K562 (cell line): Measurements from ENCODE around the gene FOLR2. TPM values are rescaled to one million over a fixed set of nuclear protein-coding genes. Genes with fewer than 3 reads are reported as not detected.
A peak's percentile ranks its signal among the peaks of the same experiment; 100 is the strongest.

ENCODE experiments used
- ATAC-seq: fragments of 200-7000 bp; cut with Tn5 transposase; 3 replicates; pipeline ENCODE4 v1.9.1; 2020; ENCODE audit warnings: moderate library complexity
- BruUV-seq: library from RNA; stranded (reverse); fragments of 400-500 nt; replicated peaks from 2 replicates; lab custom pipeline; 2021; lab: Mats Ljungman, UMichigan
- CTCF ChIA-PET: fragments of 300-600 bp; formaldehyde crosslinking; extraction: SDS; loops from one replicate; lab custom pipeline; 2021; ENCODE audit warnings: low intra/inter-chr PET ratio; lab: Yijun Ruan, JAX
- POLR2A ChIA-PET: fragments of 300-600, 350-650 bp; sonication (Branson Sonifier 250); formaldehyde crosslinking; extraction: SDS; loops from one replicate; lab custom pipeline; 2021; ENCODE audit warnings: antibody characterized with exemption, inconsistent platforms; lab: Yijun Ruan, JAX
- DNase-seq, 4 experiments: peaks; one replicate each; pipeline versions ENCODE4 v3.0.0 to v3.0.0-alpha.2; 2011 to 2018; ENCODE audit warnings: low spot score in 3 of 4, mixed read lengths in 3 of 4; ENCODE audit errors: extremely low read depth in 1 of 4
- FAIRE-seq: peaks from 2 replicates; lab custom pipeline; 2011; peaks lifted over from hg19 to GRCh38; lab: Jason Lieb, UNC
- H2AFZ ChIP-seq: 2 replicates; pipeline ENCODE4 v1.6.0; 2011; ENCODE audit warnings: low read depth, low read length, control low read depth, inconsistent platforms
- H3K27ac ChIP-seq: fragments of 200-600 bp; 3 replicates; pipeline ENCODE4 v1.8.0; 2011; ENCODE audit warnings: low read depth, mild to moderate bottlenecking, control low read depth, inconsistent platforms, low read length, moderate library complexity, mixed read lengths; ENCODE audit errors: extremely low read depth
- H3K27me3 ChIP-seq, 2 experiments: fragments of 300-600 bp in 1 of 2; 2 replicates in 1 of 2; 3 replicates in 1 of 2; pipeline versions ENCODE4 v1.6.0 to v1.8.0; 2011; ENCODE audit warnings: inconsistent platforms in 2 of 2, low read length in 2 of 2, mild to moderate bottlenecking in 1 of 2, mixed read lengths in 1 of 2, moderate library complexity in 1 of 2; ENCODE audit not compliant: control insufficient read depth in 2 of 2, insufficient read depth in 2 of 2
- H3K36me3 ChIP-seq: fragments of 300-600 bp; 3 replicates; pipeline ENCODE4 v1.8.0; 2011; ENCODE audit warnings: mild to moderate bottlenecking, low read length, inconsistent platforms; ENCODE audit not compliant: control insufficient read depth, insufficient read depth
- H3K4me1 ChIP-seq, 2 experiments: fragments of 200-600 bp in 1 of 2; replicated peaks in 1 of 2; 2 replicates in 1 of 2; 3 replicates in 1 of 2; pipeline versions ENCODE4 v1.5.1 to v1.8.0; 2011; ENCODE audit warnings: inconsistent platforms in 2 of 2, low read length in 2 of 2, mild to moderate bottlenecking in 1 of 2, mixed read lengths in 1 of 2, moderate library complexity in 1 of 2; ENCODE audit not compliant: control insufficient read depth in 2 of 2, insufficient read depth in 2 of 2
- H3K4me2 ChIP-seq: 2 replicates; pipeline ENCODE4 v1.6.1; 2011; ENCODE audit warnings: low read length, control low read depth, inconsistent platforms, mixed read lengths; ENCODE audit not compliant: insufficient read depth
- H3K4me3 ChIP-seq: fragments of 200-600 bp; sonication (generic), shearing (Covaris generic); 2 replicates; pipeline ENCODE4 v1.5.1; 2016; ENCODE audit warnings: control low read depth, inconsistent platforms
- H3K79me2 ChIP-seq: fragments of 200-600 bp; 3 replicates; pipeline ENCODE4 v1.8.0; 2011; ENCODE audit warnings: low read length, inconsistent platforms; ENCODE audit not compliant: control insufficient read depth, insufficient read depth
- H3K9ac ChIP-seq, 2 experiments: 2 replicates each; pipeline versions ENCODE4 v1.6.0 to v1.6.1; 2011; ENCODE audit warnings: low read depth in 2 of 2, low read length in 2 of 2, control low read depth in 1 of 2, inconsistent platforms in 1 of 2, mild to moderate bottlenecking in 1 of 2, mixed read lengths in 1 of 2; ENCODE audit not compliant: insufficient read depth in 1 of 2
- H3K9me1 ChIP-seq: one replicate; pipeline ENCODE4 v1.6.0; 2011; ENCODE audit warnings: inconsistent platforms, mild to moderate bottlenecking, low read length, moderate library complexity; ENCODE audit not compliant: control insufficient read depth, insufficient read depth
- H3K9me3 ChIP-seq: replicated peaks from 2 replicates; pipeline ENCODE4 v1.5.1; 2011; ENCODE audit warnings: low read depth, low read length, inconsistent platforms; ENCODE audit not compliant: control insufficient read depth, insufficient read depth
- H4K20me1 ChIP-seq: replicated peaks from 2 replicates; pipeline ENCODE4 v1.6.1; 2011; ENCODE audit warnings: low read length, inconsistent platforms, mixed read lengths; ENCODE audit not compliant: control insufficient read depth, insufficient read depth
- ELF1 ChIP-seq: fragments of 200-800 bp; sonication (Bioruptor generic); IDR thresholded peaks from 2 replicates; pipeline ENCODE4 v1.6.1; 2016; ENCODE audit warnings: missing genetic modification characterization, missing compliant biosample characterization
- ESRRB ChIP-seq: fragments of 250-450 bp; sonication (Bioruptor Pico); IDR thresholded peaks from 2 replicates; pipeline ENCODE4 v1.5.0; 2020; ENCODE audit warnings: mild to moderate bottlenecking, moderate library complexity, borderline replicate concordance
- GATA2 ChIP-seq: sonication (generic); formaldehyde crosslinking; IDR thresholded peaks from 2 replicates; pipeline ENCODE4 v1.4.0; 2020; ENCODE audit warnings: mild to moderate bottlenecking, missing genetic modification reagents
- GTF2B ChIP-seq: IDR thresholded peaks from 2 replicates; pipeline ENCODE4 v1.6.1; 2011; ENCODE audit not compliant: insufficient read length; ENCODE audit errors: extremely low read depth
- MAFK ChIP-seq: IDR thresholded peaks from 2 replicates; pipeline ENCODE4 v1.6.1; 2011; ENCODE audit warnings: low read length, improper control_type of control experiment
- NFE2L1 ChIP-seq: fragments of 450-650 bp; IDR thresholded peaks from 2 replicates; pipeline ENCODE4 v1.6.1; 2016; ENCODE audit warnings: missing genetic modification characterization, low read depth, mild to moderate bottlenecking, missing compliant biosample characterization, moderate library complexity, borderline replicate concordance
- POLR2AphosphoS2 ChIP-seq: IDR thresholded peaks from 2 replicates; pipeline ENCODE4 v1.6.1; 2012; ENCODE audit warnings: low read length, improper control_type of control experiment
- ZC3H11A ChIP-seq: IDR thresholded peaks from 2 replicates; pipeline ENCODE4 v1.6.1; 2012; ENCODE audit warnings: low read depth, low read length, improper control_type of control experiment
- ZKSCAN1 ChIP-seq: fragments of 150-350 bp; IDR thresholded peaks from 2 replicates; pipeline ENCODE4 v1.6.1; 2016; ENCODE audit warnings: low read depth, low read length
- WGBS: fragments of 100-300 bp; shearing (Covaris generic); methylation state at CpG from one replicate; pipeline ENCODE4 v1.1.6; 2016; ENCODE audit warnings: low coverage, mixed read lengths; ENCODE audit not compliant: insufficient coverage; ENCODE audit errors: missing lambda C conversion rate; 5-methylcytosine and 5-hydroxymethylcytosine counted together
- in situ Hi-C: fragments of 300-500 bp; cut with MboI; formaldehyde crosslinking; loops from 4 replicates; pipeline ENCODE4 v1.15.0; 2018; ENCODE audit warnings: inconsistent platforms, mixed read lengths
- intact Hi-C: fragments of 100-400 bp; cut with micrococcal nuclease; formaldehyde crosslinking; loops from 2 replicates; pipeline ENCODE4 v1.14.2; 2022
- polyA plus RNA-seq, 8 experiments: library from polyadenylated mRNA; depleted of rRNA in 4 of 8; stranded (reverse) in 5 of 8; unstranded in 3 of 8; fragments of >200 nt; fragmentation: Nextera tagmentation in 2 of 8; fragmentation: Illumina TruSeq in 1 of 8; extraction: Ambion mirVana in 2 of 8; extraction: Trizol in 1 of 8; gene quantifications; 2 replicates each; pipeline versions ENCODE4 v1.2.1 to v1.2.3, GENCODE V29; 2011 to 2014; ENCODE audit warnings: inconsistent platforms in 1 of 8, missing spikeins in 1 of 8
- total RNA-seq, 7 experiments: library from RNA; depleted of rRNA in 6 of 7; stranded (reverse); fragments of >200 nt in 6 of 7; fragmentation: Illumina TruSeq in 2 of 7; extraction: Trizol in 2 of 7; gene quantifications; 2 replicates each; pipeline versions ENCODE4 v1.2.1 to v1.2.3, GENCODE V29; 2011 to 2021; ENCODE audit warnings: low replicate concordance in 1 of 7
- TF ChIP-seq, protein P1 (sequence below): fragments of 200-400 bp; formaldehyde crosslinking; IDR thresholded peaks from 2 replicates; pipeline ENCODE4 v1.6.1; 2017; ENCODE audit warnings: mild to moderate bottlenecking, low read depth, low read length, moderate library complexity

Gene FOLR2
- total and polyA plus RNA-seq, 9 of the 15 experiments (the other 6 are each of a cell fraction or from before 2014, with no cell fraction given), result 0.27 TPM; not detected in 8

DNA sequence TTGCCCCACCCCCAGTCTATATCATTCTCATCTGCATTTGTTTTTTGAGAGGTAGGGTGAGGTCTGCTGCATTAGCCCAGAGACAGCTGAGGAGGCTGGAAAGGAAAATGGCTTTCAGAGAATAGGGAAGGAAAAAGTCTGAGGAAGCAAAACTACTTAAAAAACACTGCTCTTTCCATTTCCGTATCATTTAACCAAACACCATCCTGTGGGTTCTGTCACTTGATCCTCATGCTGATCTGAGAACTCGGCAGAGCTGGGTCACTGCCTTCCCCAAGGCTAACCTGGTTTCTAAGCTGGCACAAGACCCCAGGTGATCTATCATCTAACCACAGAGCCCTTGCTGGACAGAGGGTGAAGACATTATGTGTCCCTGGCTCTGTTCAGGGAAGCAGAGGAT, 1.2 kb downstream of the FOLR2 start:
- no peaks in the 10 kb centered on the region for H3K79me2 ChIP-seq
- H3K36me3 ChIP-seq, result no peaks in the 10 kb centered on the region
- ATAC-seq, result no peak
- WGBS, result 11% methylated on average over 2 of the region's 2 CpGs
- no peaks in the 10 kb centered on the region for H3K27me3 ChIP-seq
- TF ChIP-seq NFE2L1 (no peak), ELF1 (no peak), ZKSCAN1 (no peak), MAFK (no peak), POLR2AphosphoS2 (no peak), ESRRB (no peak), GATA2 (CRISPR knock-in tag) (no peak), ZC3H11A (no peak), GTF2B (no peak)
- TF ChIP-seq, protein P1, sequence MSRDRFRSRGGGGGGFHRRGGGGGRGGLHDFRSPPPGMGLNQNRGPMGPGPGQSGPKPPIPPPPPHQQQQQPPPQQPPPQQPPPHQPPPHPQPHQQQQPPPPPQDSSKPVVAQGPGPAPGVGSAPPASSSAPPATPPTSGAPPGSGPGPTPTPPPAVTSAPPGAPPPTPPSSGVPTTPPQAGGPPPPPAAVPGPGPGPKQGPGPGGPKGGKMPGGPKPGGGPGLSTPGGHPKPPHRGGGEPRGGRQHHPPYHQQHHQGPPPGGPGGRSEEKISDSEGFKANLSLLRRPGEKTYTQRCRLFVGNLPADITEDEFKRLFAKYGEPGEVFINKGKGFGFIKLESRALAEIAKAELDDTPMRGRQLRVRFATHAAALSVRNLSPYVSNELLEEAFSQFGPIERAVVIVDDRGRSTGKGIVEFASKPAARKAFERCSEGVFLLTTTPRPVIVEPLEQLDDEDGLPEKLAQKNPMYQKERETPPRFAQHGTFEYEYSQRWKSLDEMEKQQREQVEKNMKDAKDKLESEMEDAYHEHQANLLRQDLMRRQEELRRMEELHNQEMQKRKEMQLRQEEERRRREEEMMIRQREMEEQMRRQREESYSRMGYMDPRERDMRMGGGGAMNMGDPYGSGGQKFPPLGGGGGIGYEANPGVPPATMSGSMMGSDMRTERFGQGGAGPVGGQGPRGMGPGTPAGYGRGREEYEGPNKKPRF, result no peak
- no peaks in the 10 kb centered on the region for H3K9me1 ChIP-seq
- in situ Hi-C loops (no loop called here), intact Hi-C loops (no loop called here)
- H2AFZ ChIP-seq, result peak overlapping the region; percentile 71
- no peak for FAIRE-seq
- CTCF ChIA-PET, result no interaction called here
- no peak overlapping the region for H3K4me3 ChIP-seq
- BruUV-seq, result no TSS peak
- no peak overlapping the region for H3K27ac ChIP-seq
- POLR2A ChIA-PET, result interaction anchor here (0.9 kb wide), 1 partner anchor 10 kb away, joined by 3 read pairs; no protein-coding TSS in a partner anchor
- H4K20me1 ChIP-seq, result no peaks in the 10 kb centered on the region
- H3K4me1 ChIP-seq, result peaks cover 21 to 28% of the 10 kb centered on the region in 2 experiments
- no peaks in the 10 kb centered on the region for H3K9me3 ChIP-seq
- peak overlapping the region in 1 of 2 experiments; percentile 46; a peak in 1 of 4 replicates for H3K9ac ChIP-seq
- H3K4me2 ChIP-seq, result no peak overlapping the region
- DNase-seq, result no peak
